Fibroblast of the conjunctiva (primary cell): ENCODE data around the gene TEP1.
"Not testable (repeated sequence)": the region's sequence is repeated elsewhere in the genome, so short reads cannot be mapped to it uniquely, and the experiment has no call there.

Experiments used
- DNase-seq: peaks from one replicate; pipeline ENCODE4 v3.0.0-alpha.2; 2010; ENCODE audit warnings: low read depth

TEP1 gene

DNA sequence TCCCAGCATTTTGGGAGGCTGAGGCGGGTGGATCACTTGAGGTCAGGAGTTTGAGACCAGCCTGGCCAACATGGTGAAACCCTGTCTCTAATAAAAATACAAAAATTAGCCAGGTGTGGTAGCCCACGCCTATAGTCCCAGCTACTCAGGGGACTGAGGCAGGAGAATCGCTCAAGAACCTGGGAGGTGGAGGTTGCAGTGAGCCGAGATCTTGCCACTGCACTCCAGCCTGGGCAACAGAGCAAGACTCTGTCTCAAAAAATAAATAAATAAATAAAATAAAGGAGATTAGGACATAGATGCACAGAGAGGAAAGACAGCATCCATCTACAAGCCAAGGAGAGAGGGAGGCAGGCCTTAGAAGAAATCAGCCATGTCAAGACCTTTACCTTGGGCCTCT lies 72.3 kb downstream of the TEP1 start:
- DNase-seq, result not testable (repeated sequence)

DNA sequence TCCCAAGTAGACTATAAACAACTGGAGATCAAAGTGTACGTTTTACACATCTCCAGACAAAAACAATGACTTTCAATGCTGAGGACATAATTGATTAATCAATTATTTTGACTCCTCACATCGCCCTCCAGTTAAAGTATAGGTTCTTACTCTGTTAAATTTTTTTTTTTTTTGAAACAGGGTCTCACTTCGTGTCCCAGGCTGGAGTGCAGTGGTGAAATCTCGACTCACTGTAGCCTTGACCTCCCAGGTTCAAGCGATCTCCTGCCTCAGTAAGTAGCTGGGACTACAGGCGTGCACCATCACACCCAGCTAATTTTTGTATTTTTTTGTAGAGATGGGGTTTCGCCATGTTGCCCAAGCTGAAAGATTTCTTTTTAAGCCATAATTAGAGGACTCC lies 79.3 kb downstream of the TEP1 start:
- DNase-seq, result no peak

- no peak for DNase-seq
These were observed 79.8 kb downstream of the TEP1 start for GRCh38 chr14:20333494-20333841.

- DNase-seq, result peak; percentile 89
These were observed 80.4 kb downstream of the TEP1 start, which contains the start of gene CCNB1IP1 for GRCh38 chr14:20332788-20333493. CCNB1IP1 (minus strand) TSS chr14:20333279; CDS start chr14:20316523, 16,756 bp downstream.

DNA sequence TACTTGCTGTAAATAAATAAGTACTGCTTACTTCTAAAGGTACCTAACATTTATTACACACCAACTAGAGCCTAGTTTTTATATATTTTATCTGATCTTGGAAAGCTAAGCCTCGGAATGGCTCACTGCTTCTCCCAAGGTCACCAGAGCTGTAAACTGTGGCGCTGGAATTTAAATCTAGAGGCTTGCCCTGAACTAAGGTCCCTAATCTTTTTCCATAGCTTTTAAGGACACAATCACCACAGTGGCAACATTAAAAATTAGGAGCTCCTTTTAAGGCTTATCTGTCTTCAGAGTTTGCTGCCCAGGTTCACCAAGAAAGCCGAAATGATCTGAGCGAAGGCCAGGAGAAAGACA lies 80.9 kb downstream of the TEP1 start:
- no peak for DNase-seq

GRCh38 chr14:20331053-20331613 lies 82.2 kb downstream of the TEP1 start:
- DNase-seq, result no peak

DNA sequence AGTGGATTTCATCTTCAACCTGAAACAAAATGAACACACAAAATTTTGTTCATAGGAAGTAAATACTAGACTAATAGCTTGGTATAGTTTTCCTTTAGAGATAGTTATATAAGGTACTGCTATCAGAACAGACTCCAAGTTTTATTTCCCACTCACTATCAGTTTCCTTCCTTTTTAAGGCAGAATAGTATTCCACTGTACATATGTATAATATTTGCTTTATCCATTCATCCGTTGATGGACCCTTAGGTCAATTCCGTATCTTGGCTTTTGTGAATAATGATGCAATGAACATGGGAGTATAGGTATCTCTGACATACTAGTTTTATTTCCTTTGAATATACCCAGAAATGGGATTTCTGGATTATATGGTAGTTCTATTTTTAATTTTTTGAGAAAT lies 83.9 kb downstream of the TEP1 start:
- no peak for DNase-seq

DNA sequence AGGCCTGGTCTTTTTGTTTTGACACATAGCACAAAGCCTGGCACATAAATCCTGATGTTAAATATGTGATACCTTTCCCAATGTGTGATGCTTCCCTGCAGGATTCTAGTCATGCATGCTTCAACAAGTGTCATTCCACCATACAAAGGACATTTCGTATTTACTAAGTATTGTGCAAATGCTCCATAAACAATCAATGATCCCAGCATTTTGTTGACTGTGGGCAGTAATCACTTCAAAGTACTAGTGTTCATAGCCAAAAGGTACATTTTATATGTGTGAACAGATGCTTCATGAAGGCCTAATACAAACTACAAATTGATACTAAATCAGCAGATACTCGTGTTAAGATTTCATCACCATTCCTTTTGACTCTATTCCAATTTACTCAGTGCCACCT lies 84.6 kb downstream of the TEP1 start:
- no peak for DNase-seq

- DNase-seq, result peak; percentile 63
These were observed 86.1 kb downstream of the TEP1 start for GRCh38 chr14:20327005-20327869.

DNA sequence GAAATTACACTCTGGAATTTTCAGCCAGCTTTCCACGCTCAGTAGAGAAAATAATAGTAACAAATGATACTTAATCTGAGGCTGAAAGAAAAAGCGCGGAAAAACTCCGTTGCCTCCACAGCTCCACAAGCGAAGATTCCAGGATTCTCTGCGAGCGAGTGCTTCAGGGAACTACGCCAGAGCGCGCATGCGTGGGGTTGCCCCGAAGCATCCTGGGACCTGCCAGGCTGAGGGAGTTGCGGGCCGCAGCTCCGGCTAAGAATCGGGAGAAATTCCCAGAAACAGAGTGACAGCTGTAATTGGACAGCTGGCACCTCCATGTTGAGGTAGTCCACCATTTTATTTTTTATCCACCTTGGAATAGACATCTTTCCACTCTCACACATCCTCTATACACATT lies 95.6 kb downstream of the TEP1 start:
- DNase-seq, result no peak
